Activated CD4-positive, alpha-beta T cell treated with anti-CD3 and anti-CD28 coated beads, Interleukin-2, Interleukin-6, amounts not matched to agents 100 ng/mL and 50 ng/mL, durations not matched to agents 16 hours and 8 hours (primary cell): ENCODE data around the gene ZNF648.
"Not testable (repeated sequence)": the region's sequence is repeated elsewhere in the genome, so short reads cannot be mapped to it uniquely, and the experiment has no call there.

Experiments used
- DNase-seq: peaks from one replicate; pipeline ENCODE4 v3.0.0-alpha.2; 2020

ZNF648 gene

DNA sequence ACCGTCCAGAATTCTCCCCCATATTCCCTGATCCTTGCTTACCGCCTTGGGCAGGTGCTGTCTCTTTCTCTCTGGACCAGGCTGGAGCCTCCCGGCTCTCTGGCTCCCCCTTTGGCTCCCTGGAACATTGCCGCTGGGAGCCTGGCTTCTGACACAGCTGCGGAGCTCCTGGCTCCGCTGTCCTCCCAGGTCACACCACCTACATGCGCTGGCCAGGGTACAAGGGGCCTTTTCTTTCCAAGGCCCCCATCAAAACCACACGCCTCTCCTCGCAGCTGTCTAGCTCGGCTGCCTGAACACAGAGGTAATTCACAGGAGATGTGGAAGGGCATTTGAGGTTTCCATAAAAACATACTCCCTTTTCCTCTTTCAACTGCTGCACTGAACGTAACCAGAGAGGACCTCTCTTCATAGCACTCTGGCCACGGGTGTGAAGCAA, 7.5 kb upstream of the ZNF648 start:
- DNase-seq: peak; percentile 54

DNA sequence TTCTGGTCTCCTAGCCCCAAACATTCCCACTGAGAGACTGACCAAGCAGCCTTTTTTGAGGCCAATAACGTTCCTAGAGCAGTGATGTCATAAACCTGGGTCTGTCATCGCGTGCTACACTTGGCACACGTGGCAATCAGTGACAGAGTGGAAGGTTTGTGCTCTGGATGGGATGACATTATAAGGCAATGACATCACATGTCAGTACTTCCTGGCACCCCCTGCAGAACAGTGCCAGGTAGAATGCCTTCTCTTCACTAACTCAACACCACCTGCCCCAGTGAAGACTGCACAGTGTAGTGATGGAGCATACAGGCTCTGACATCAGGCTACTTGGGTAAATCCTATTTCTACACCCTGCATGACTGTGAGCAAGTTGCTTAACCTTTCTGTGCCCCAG, 5.4 kb upstream of the ZNF648 start:
- no peak for DNase-seq

DNA sequence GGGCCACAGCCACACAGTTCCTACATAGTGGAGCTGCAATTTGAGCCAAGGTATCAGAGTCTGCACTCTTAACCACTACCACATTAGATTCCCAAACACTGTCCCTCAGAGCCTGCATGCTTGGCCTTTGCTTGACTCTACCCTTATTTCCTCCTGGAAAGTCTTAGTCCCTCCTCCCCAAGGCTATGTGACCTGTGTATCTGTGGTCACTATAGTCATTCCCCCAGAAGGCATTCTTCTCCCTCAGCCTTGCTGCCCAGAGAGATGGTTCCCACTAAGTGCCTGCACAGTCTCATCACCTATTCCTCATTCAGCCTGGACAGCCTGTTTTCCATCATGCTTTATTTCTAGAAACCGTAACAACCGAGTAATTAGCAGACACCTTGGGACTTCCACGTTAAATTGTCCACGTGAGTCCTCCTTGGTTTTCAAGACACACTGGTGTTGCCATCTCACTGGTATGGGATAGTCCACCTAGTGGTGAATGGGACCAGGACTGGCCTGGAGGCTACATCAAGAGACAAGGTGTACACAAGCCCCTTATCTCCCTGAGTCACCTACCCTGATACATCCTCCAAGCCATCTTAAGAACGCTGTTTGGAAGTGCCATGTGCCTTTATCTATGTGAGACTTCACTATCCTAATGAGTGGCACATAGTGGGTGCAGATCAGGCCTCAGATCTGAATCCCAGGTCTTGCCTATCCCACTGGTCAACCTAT, 3.8 kb upstream of the ZNF648 start:
- DNase-seq: no peak

DNA sequence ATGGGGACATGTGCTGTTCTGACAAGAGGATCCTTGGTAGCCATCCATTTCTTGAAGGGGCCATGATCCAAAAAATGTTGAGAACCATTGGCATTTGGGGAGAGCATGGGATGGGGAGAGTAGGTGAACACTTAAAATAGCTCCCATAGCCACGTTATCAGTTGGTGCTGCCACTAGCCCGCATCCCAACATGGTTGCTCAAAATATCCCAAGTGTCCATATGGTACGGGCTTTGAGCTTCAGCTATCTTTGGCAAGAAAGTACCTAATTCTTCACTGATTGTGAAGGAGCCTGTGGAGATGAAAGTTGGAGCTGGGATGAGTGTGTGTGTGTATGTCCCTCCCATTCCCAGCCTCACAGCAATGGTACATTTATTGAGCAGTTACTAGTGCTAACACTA, 3.1 kb upstream of the ZNF648 start:
- DNase-seq: no peak

DNA sequence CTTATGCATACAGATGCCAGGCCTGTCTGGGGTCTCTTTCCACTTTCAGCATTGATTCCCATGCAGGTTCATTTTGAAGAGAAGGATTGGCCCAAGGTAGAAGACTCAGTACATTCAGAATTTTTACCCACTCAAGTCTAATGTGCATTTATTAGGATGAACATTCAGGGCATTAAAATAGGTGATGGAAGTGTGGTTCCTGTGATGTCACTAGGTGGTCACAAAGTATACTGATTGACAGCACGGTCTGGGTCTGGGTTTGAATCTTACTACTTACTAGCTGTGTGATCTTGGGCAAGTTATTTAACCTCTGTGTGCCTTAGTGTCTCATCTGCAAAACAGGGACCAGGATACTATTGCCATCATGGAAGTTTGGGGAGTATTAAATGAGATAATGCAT, 711 bp upstream of the ZNF648 start:
- DNase-seq: no peak

DNA sequence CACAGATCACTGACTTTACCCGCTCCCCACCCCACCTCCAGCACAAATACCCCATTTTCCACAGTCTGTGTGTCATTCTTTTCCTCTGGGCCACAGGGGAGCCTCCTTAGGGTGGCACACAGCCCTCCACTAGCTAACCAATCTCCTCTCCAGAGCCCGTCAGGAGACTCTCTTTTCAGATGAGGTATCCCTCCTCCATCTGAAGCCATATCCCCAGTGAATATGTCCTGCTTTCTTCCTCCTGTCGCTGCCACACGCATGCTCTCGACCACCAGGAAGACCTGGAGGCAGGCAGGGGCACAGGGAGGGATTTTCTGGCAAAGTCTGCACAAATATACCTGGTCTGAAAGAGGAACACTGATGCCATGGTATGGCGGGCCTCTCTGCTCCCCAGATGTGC, 635 bp downstream of the ZNF648 start:
- no peak for DNase-seq

DNA sequence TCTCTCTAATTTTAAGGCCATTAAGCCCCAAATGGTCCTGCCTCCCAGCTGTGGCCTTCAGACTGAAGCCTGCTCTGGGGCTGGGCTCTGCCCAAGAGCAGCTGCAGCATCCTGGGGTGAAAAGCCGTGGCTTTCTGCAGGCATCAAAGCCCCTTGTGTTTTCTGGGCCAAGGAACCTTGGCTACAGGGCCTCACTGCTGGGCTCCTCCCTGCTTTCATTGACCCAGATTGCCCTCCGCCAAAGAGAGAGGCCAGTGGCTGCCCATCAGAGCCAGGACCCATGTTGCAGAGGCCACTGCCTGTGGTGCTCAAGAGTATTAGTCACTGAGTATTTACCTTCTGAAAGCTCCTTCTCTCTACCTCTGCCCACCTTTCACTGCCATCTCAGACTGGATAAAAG, 1.6 kb downstream of the ZNF648 start:
- no peak for DNase-seq

DNA sequence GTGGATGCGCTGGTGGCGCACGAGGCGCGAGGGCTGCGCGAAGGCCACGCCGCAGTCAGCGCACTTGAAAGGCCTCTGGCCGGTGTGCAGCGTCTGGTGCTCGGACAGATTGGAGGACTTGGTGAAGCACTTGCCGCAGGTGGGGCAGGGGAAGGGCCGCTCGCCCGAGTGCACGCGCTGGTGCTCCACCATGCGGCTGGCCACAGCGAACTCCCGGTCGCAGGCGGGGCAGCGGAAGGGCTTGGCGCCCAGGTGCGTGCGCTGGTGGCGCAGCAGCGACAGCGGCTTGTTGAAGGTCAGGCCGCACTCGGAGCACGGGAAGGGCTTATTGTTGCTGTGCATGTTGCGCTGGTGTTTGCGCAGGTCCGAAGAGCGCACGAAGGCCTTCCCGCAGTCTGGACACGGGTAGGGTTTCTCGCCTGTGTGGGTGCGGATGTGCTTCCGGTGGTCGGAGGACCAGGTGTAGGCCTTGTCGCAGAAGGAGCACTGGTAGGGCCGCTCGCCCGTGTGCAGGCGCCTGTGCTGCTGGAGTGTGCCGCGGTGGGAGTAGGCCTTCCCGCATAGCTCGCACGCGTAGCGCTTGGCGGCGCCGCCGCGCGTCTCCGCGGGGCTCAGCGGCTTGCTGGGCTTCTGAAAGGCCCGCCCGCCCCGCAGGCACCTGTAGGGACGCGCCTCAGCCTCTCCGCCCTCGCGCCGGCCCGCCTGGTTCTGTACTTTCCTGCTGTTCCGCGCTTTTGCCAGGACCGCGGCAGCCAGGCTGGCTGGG, 4.7 kb downstream of the ZNF648 start:
- DNase-seq: no peak

DNA sequence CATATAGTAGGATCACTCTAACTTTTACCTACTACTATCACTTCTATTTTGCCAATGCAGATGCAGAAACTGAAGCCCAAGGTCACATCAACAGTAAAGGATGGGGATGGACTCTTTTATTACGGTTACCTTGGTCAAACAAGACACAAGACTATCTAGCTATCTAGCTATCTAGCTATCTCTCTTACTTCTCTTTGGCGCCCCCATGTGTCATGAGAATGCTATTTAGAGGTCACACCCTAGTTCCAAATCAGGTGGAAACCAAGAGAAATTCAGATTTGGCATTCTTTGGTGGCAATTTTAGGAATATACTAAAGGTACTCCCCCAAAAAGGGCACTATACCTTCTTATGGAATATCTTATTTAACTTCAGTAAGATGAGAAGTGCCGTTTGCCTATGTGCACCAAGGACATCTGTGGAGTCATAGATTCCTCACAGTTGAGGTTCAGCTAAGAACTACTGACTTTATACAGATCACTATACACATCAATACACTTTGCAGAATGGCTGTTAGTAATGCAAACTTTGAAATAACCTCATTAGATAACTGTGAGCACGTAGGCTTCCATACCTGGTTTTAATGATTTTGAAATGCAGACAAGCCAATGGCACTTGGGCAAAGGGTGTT, 6.7 kb downstream of the ZNF648 start:
- DNase-seq: peak; percentile 67

DNA sequence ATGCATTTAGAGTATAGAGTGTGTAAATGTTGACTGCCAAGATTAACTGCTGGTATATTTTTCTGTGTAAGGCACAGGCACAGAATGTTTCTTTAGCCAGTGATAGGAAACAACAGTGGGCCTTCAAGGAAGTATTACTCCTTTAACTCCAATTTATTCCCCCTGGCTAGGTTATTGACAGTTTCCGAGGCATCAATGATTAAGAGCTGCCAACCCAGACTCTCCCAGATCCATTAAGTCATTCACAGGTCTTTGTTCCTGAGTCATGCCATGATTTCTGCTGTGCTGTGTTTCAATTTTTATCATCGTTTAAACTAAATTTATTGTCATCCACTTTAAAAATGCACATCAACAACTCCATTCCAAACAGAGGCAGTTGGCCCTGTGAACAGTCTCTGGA, 9.2 kb downstream of the ZNF648 start:
- no peak for DNase-seq

DNA sequence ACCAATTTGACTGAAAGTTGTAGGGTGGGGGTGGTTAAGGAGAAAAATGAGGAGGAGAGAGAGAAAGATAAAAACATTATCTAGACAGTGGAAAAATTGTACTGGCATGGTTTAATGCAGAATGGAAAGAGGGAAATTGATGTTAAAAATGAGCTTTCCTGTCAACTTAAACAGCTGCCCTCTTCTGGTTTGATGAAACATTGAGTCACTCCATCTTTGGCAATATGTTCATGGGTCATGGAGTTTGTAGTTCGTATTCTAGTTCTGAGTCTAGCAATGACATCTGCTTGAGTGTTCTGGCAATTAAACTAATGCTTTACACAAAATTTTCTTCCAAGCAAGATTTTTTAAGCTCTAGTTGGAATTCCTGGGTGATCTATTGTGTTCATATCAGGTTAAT, 9.6 kb downstream of the ZNF648 start:
- no peak for DNase-seq

DNA sequence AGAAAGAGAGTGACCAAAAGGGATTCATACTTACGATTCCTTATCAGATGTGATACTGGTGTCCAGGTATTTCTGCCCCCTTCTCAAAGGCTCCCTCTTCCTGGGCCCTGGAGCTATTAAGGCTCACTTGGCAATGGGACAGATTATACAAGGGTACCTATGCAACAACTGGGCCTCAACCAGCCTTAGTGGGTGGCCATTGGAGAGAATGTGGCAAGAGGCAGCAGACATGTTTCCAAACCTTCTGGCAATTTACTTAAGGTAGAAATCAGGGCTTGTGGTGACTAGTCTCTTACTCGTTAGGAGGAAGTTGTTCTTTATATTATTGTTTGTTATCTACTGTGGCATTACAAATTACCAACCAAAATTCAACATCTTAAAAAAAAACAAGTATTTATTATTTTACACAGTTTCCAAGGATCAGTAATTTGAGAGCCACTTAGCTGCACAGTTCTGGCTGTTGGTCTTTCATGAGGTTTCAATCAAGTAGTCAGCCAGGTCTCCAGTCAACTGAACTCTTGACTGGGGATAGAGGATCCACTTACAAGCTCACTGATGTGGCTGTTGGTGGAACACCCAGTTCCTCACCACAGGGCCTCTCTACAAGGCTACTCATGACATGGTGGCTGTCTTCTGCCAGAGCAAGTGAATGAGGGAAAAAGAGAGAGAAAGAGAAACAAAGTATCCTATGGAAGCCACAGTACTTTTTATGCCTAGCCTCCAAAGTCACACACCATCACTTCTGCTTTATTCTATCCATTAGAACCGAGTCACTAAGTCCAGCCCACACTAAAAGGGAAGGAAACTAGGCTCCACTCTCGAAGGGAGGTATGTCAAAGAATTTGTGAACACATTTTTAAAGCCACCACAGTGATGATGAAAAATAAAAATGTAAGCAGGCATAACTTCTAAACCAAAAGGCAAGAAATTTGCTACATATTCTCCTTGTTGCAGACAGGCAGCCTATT, 10.7 kb downstream of the ZNF648 start:
- no peak for DNase-seq

DNA sequence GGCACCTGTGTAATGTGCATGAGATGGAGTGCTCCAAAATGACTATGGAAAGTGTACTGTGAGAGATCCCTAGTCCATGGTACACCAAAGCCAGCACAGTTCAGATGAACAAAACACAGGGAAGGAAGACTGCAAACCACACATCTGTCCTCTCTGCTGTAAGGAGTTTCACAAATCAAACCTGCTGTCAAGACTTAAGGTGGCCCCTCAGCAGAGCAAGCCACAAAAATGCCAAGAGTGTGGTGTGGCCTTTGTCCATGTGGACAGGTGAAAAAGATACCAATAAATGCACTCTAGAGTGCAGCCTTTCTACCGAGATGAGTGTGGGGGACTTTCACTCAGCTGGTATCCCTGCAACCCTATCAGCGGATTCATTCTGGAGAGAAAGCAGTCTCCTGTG, 12.9 kb downstream of the ZNF648 start:
- no peak for DNase-seq

DNA sequence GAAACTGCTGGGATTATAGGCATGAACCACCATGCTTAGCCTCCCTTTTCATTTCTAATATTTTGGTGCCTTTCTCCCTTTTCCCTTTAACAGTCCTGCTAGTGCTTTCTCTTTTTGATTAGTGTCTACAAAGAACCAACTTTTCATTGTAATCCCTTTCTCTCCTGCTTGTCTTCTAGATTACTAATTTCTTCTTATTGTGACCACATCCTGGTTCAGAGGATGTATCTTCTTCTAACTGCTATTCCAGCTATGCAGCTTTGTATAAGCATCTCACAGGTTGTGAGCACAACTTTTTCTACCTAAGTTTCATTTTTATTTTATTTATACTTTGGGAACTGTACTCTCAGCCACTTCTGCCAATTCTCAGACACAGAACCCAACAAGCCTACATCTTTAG, 14.7 kb downstream of the ZNF648 start:
- peak; percentile 44 for DNase-seq

DNA sequence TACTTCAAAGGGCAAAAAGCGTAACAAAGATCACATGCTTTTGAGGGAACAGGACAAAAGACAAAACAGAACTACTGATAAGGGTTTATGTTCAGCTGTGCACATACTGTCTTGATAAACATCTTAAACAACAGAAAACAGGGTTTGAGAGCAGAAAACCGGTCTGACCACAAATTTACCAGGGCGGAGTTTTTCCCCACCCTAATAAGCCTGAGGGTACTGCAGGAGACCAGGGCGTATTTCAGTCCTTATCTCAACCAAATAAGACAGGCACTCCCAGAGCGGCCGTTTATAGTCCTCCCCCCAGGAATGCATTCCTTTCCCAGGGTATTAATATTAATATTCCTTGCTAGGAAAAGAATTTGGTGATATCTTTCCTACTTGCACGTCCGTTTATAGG, 16.0 kb downstream of the ZNF648 start:
- DNase-seq: not testable (repeated sequence)

DNA sequence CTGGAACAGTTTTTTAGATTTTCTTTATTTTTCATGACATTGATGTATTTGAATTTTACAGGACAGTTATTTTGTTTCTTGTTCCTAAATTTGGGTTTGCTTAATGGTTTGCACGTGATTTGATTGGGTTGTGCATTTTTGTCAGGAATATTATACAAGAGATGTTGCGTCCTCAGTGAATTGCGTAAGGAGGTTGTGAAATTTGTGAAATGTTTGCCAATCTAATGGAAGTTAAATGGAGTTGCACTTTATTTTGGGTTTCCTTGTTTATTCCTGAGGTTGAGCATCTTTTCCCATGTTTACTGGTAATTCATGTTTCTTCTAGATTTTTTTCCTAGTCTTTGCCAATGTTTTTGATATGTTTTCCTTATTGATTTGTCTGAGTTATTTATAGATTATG, 19.9 kb downstream of the ZNF648 start:
- DNase-seq: no peak

DNA sequence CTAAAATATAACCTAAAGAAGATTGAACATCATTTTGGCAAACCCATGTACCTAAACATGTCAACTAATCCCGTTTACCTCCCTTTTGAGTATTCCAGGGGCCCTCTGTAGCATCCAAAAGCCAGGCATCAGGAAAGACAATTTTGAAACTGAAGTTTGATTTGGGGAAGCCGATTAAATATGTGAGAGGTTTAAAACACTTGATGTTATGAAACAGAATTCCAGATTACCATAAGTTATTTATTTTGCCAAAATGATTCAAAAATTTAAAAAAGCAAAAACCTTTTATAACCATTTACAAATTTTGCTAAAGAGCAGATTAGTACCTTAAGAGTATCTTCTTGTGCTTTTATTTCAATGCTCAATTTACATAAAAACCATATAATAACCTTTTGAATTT, 23.3 kb downstream of the ZNF648 start:
- DNase-seq: no peak

DNA sequence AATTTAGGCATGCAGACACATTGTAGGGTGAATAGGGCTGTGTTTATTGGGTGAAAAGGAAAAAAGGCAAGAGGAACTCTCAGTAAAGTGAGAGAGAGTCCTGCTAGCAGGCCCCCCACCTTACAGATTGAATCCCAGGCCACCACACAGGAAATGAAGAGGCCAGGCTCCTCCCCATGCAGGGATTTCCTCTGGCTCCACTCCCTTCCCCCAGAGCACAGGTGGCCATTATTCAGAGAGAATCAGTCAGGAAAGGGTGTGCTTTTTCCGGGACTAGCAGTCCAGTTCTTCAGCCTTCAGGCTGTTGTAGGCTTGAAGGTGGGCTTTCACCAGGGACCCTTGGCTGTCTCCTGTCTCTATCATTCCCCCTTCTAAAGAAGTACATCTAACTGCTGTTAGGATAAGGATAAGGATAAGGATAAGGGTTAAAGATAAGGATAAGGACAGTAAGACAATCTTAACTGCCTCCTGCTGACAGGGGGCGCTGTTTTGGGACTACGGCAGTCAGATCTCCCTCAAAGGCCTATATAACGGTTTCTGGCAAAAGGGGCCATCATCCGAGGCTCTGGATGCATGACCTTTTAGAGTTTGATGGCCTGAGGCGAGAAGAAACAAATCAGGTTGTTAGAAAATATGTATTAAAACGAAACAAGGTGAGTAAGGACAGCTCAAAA, 26.3 kb downstream of the ZNF648 start:
- peak; percentile 9 for DNase-seq

DNA sequence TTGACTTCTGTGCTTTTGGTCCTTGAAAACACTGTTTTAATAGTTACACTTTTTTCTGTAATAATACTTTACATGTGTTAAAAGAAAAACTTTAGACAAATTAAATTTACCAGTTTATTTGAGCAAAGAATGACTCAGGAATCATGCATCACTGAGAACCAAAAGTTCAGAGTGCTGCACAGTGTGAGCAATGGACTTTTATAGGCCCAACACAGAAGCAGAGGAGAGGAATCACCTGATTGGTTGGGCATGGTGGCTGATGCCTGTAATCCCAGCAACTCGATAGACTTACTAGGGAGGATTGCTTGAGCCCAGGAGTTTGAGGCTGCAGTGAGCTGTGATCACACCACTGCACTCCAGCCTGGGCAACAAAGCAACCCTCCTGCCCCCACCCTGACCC, 29.3 kb downstream of the ZNF648 start:
- DNase-seq: no peak

DNA sequence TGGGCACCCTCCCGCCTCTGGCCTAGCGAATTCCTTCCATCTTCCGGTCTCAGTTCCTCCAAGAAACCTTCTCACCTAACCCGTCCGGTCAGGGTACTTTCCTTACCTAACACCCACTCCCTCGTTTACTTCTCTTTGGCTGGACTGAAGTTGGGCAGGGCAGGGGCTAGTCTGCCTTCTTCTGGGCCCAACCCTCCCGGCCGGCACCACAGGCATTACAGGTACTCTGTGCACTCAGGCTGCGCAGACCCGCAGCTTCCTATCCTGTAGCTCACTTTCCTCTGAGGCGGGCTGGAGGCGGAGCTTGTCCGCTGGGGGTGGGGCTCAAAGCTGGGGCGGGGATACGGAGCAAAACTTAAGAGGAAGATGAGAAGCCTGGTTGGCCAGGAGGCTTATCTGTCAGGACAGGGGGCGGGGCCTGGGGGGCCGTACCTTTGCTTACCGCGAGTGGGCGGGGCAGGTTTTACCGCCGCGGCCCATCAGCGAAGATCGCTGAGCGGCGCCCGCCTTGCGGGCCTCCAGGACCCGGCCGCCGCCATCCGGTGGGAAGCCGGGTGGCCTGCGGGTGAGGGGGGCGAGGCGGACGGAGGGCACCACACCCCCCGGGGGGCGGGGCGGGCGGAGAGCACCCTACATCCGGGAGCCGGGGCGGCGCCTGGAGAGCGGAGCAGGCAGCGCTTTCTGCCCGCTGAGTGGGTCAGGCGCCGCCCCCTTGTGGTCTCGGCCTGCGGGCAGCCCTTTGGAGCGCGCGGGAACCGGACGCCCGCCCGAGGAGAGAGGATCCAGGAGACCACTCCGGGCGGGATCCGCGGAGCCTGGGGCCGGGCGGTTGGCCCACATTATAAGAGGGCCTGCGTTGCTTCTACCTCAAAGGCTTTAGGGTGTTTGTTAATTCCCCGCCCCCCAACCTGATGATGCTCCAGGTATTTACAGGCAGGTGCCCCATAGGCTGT, 31.9 kb downstream of the ZNF648 start:
- peak; percentile 97 for DNase-seq

DNA sequence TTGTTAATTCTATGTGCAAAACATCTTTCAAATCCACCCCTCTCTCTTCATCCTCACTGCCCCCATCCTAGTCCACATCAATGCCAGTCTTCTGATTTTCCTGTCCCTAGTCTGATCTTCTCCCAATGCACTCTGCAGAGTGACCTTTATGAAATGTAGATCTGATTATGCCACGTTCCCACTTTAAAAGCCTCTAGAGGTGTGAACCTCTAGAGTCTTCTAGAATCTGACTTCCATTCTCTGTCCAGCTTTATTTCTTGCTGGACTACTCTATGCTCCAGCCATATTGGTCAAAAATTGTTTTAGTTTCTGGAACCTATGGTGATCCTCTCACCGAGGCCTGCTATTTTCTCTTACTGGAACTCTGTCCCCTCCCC, 32.5 kb downstream of the ZNF648 start:
- no peak for DNase-seq
